Stimulated activated CD4-positive, alpha-beta T cell treated with anti-CD3 and anti-CD28 coated beads, Interleukin-15, amount 100 ng/mL, for 48 hours (primary cell): Measurements from ENCODE around the gene POU2F3.

Experiments
- DNase-seq, 2 donors: peaks; one replicate each; pipeline ENCODE4 v3.0.0-alpha.2; 2020; ENCODE audit warnings: low read depth in 2 of 2

Gene POU2F3

DNA sequence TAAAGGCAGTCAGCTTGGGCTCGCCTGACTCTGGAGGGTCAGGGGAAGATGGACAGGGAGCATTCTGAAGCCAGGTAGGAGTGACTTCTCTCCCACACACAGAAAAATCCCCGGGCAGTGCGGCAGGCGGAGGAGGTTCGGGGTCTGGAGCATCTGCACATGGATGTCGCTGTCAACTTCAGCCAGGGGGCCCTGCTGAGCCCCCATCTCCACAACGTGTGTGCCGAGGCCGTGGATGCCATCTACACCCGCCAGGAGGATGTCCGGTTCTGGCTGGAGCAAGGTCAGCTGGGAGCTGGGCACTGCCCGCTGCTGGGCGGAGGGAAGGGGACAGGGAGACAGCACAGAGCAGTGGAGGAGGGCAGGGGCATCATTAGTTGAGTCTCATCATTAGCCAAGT, 13.2 kb upstream of the POU2F3 start:
- DNase-seq = no peak

DNA sequence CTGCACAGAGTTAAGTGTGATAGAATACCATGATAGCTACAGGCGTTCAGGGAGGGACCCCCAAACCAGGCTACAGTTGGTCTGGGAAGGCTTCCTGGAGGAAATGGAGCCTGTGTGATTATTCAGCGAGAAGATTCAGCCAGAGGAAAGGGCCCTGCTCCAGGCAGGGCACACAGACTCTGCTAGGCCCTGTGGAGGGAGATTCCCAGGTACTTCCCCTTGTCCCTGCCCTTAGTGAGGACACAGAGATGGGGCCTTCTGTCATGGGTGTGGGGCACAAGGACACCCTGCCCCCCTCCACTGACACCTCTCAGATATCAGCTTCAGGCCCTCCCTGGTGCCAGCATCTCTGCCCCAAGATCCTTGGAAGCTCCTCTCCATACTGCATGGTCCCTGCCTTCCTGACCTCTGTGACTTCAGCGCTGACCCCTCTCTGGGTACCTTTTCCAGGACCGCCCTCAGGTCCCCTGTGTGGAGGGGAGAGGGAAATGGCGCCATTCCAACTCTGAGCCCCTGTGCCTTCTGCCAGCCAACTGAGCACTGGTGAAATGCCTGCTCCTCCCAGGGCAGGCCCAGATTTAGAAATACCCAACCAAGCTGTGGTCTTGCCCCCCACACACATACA, 12.6 kb upstream of the POU2F3 start:
- no peak for DNase-seq

DNA sequence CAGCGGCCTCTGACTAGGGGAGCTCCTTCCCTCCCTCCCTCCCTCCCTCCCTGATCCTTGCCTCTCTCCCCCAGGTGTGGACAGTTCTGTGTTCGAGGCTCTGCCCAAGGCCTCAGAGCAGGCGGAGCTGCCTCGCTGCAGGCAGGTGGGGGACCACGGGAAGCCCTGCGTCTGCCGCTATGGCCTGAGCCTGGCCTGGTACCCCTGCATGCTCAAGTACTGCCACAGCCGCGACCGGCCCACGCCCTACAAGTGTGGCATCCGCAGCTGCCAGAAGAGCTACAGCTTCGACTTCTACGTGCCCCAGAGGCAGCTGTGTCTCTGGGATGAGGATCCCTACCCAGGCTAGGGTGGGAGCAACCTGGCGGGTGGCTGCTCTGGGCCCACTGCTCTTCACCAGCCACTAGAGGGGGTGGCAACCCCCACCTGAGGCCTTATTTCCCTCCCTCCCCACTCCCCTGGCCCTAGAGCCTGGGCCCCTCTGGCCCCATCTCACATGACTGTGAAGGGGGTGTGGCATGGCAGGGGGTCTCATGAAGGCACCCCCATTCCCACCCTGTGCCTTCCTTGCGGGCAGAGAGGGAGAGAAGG, 11.1 kb upstream of the POU2F3 start:
- no peak for DNase-seq

DNA sequence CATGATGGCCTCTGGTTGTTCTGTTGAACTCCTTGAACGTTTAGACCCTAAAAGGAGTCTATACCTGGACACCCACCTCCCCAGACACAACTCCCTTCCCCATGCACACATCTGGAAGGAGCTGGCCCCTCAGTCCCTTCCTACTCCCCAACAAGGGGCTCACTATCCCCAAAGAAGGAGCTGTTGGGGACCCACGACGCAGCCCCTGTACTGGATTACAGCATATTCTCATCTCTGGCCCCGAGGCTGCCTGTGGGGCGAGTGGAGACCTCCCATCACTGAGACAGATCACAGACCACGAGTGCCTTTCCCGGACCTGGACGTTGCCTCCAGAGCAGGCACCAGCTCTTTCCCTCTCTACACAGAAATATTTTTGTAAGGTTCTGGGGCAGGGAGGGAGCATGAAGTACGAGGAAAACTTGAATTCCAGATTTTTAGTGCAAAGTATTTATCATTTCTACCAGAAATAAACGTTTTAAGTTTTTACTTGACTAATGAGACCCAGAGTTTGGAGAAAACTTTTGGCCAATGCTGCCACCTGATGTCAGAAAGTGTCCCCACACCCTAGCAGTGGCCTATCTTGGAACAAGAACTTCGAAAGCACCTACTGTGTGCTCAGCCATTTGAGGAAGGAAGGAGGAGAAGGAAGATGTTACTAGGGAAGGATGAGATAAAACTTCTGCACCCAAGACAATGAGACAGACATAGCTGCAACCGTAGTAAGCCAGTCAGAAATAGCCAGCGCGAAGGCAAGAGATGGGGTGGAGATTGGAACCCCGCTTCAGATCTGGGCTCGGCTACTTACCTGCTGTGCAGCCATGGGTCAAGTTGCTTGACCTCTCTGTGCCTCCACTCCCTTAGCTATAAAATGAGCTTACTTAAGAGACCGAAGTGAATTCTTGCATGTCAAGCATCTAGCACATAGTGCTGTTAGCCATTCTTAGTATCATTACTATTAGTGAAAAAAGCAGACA, 10.2 kb upstream of the POU2F3 start:
- DNase-seq = no peak

DNA sequence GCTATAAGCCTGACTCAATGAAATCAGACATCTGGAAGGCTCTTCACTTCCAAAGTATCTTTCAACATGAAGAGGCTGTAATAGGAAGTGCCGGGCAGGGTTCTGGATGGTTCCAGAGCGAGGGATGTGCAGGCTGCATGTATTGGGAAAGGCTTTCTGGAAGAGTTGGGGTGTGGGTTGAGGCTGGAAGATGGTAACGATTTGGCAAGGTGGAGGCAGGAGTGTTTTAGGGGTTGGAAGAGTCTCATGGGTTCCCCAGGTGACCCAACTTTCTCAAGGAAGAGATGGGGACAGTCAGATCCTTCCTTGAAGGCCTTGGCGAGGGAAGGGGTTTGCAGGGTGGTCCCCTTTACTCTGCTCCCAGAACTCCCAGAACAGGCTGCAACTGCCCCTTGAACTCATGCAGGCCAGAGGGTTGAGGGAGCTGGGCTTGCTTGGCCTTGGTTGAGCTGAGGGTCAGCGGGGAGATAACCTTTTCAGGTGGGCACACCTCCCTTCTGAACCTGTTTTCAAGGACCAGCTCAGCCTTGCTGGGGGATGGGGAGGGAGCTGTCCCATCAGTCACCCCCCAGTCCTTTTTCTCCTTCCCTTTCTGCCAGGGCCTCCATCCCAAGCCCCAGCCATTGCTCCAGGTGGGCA, 9.4 kb upstream of the POU2F3 start:
- DNase-seq = no peak

DNA sequence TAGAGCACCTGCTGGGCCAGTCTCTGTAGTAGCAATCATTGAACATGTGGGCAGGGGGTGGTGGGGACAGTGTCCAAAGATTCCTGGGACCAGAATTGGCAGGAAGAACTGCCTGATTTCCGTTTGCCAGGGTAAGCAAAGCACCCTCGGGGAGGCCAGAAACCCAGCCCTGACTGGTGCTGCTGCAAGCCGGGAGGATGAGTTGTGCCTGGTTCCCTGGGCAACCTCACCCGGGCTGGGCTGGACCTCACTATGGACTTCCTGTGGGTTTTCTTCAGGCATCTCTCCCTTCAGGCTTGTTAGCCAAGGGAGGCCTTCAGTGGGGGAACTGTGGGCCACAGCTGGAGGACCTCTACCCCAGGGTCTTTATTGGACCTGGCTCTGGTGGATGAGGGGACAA, 8.0 kb upstream of the POU2F3 start:
- DNase-seq = no peak

DNA sequence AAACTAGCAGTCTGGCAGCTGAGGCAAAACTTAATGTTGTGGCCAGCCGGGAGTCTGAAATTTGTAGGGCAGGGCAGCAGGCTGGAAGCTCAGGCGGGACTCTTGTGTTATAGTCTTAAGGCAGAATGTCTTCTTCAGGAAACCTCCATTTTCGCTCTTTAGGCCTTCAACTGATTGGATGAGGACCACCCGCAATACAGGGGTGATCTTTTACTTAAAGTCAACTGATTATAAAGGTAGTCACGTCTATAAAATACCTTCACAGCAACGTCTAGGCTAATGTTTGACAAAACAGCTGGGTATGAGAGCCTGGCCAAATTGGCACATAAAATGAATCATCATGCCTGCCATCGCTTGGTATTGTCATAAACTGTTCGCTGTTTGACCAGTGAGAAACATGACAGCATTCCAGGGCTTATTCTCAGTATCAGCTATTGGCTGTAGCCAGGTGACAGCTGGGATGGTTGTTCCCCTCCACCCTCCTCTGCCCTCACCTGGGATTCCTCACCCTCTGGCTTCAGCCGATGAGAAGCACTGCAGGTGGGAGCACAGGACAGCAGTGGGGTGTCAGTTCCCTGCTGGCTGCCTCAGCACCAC, 6.6 kb upstream of the POU2F3 start:
- DNase-seq = no peak

DNA sequence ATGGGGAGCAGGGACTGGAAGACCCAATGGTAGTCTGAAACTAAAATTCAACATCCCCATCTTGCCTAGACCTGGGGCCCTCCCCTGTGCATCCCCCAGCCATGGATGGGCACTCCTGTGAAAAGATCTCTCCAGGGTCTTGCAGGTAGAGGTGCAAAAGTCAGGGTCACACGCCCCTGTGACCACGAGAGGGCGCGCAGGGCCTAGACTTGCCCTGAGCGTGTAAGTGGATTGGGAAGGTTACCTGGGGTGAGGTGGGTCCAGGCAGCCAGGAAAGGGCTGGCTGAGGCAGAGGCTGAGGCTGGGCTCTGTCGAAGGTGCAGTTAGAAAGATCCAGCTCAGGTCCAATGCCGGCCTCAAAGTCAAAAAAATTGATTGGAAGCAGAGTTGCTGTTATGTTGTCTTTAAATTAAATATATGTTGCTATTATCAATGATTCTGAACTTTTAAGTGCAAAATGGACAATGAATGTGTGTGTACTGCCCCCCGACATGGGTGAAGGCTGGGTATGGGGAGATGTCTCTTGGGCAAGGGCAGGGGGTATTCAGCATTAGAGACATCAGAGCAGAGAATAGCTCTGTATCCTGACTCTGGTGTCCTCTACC, 4.8 kb upstream of the POU2F3 start:
- DNase-seq = peak; percentile 23 to 61

DNA sequence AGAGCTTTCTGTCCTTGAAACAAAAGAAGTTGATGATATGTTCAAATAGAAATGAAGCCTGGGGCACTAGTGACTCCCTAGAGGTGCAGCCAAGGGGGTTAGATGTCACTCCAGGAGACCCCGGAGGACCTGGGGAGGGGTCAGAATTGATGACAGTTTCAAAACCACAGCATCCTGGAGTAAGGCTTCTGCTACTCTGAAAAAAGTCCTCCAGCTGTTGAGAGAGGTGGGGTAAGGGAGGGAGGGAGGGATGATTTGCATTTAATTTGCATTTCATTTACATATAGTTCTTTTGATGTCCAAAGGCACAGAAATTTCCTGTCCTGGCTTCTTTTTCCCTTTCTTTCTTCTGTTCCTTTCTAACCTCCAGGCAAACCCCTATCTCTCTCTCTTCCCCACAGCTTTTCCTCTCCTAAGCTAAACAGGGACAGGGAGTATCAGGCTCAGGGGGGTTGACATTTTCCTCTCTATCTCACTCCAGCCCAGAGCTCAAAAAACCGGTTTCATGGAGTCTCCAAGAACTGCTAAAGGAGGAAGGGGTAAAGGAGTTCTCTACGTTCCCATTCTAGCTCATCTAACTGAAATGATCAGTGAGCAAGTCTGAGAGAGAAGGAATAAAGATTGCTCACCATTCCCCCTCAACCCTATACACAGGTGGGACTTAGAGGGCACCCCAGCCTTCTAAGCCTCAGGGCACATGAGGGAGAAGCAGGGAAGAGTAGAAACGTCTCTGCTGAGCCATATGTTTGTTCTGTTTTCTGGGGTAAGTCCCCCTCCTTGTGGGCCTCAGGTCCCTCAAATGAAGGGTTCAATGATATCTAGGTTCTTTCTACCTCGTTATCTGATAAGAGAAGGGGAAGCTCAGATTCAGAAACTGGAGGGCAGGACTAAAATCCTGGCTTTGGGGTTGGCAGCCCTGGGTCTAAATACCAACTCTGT, 3.5 kb upstream of the POU2F3 start:
- no peak for DNase-seq

DNA sequence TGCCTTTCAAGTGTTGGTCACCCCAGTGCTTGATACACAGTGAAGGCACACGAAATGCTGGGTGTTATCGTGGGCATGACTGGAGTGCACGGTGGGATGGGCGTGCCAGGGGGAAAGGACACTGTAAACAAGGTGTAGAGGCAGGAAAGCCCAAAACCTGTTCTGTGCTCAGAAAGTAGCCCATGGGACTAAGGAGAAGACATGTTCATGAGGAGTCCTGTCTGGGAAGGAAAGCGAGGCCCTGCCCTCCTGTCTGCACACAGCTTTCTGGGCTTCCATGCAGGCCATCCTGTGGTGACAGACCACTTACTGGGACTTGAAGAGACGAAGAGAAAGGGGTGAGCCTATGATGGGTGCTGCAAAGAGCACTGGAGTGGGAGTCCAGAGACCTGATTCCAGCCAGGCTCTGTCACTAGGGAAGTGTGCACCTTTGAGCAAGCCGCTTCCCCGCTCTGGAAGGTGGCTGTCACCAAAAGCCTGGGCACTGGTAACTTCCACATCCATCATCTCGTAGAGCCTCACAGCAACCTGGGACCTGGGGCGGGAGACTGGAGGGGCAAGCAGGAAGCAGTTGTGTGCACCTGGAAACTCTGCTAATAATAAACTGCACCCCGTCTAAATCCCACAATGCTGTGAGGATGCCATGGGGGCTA, 846 bp upstream of the POU2F3 start:
- no peak for DNase-seq

DNA sequence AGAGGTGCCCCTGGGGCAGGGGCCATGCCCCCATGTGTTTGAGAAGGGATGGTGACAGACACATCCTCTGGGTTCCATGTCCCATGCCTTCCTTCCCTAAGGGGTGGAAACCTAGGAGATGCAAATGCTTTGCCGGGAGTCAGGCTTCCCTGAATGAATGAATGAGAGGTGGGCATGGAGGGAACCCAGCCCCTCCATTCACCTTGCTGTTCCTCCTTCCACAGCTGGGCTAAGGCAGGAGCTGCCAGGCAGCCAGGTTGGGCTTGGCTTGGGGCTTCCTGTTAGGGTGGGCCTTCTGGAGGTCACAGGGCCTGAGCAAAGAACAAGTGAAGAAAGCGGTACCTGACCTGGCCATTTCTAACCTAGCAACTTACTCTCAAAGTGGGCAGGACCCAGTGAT, 926 bp downstream of the POU2F3 start:
- no peak for DNase-seq

DNA sequence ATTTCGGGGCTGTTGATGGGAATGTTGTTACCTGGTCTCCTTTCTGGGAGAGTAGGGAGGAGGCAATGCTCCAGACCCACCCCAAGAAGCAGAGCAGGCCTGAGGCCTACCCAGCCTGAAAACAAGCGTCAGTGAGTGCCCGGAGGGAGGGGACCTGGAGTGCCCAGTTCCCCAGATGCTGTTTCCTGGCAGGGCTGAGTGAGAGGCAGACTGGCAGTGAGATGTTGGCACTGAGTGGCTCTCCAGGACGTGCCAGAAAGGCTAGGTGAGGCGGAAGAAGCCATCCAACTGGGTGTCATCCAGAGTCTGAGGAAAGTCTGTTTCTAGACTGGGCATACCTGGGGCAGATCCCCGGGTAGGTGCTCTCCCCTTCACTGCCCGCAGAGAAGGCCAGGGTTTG, 1.3 kb downstream of the POU2F3 start:
- no peak for DNase-seq

DNA sequence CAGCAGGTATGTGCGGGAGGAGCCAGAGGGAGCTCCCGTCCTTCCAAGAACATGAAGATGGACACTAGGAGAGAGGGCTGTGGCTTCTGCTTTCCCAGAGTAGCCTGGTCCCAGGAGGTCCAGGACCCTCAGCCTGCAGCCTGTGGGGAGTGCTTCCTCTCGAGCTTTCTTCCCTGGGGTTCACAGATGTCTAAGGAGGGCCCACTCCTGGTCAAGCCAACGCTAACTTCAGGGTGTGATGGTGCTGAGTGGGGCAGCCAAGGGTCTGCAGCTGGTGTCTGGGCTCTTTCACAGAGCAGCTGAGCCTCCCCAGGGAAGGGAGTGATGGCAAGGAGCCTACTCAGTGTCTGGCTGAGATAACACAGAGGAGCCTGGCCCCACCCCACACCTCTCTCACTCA, 3.3 kb downstream of the POU2F3 start:
- DNase-seq = no peak

DNA sequence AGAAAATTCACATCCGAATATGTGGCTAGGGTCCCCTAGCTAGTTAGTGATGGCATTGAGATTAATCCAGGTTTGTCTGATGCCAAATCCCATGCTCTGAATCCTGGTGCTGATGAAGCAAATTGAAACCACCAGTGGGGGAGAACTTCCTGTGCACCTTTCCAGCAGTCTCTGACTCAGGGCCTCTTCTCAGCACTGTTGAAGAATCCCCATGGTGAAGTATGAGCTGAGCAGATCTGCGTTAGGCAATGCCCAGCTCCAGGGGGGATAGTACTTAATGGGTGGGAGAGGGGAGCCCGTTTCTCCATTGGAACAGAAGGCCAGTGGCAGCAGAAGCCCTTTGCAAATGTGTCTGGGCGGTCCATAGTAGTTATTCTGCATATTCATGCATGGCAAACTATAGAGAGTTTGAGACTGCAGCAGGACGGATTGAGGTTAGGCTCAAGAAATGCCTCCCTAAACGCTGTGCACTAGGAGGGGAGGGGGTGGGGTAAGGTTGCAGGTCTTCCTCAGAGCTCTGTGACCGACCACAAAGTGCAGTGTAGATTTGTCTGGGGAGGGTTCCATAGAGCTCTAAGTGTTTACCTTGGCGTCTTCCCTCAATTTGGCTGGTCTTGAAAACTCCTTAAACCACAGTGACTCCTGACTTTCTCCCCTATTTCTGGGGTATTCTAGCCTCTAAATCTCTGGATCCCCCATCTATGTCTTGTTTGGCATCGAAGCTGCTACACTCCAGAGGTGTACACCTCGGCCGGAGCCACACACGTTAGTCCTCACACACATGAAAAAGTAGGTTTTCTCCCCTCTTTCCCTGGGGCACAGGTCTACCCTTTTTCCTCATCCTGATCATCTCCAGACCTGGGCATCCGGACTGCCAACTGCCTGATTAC, 4.8 kb downstream of the POU2F3 start:
- no peak for DNase-seq

DNA sequence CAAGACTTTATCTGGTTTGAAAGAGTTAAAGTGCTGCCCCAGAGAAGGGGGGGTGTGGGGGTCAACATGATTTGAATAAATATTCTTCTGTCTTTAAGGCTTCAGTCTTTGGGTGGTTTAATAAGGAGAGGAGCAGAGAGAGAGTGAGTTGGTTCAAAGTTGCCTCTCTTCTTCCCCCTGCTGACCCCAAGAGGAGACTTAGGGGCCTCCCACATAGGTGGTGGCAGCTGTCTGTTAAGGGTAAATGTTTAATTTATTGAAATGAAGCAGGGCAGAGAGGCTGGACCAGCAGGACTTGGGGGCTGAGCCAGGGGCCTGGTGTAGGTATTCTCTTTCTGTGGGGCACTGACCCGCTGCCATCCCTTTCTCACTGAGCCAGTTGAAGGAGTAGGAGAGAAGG, 5.5 kb downstream of the POU2F3 start:
- DNase-seq = no peak

DNA sequence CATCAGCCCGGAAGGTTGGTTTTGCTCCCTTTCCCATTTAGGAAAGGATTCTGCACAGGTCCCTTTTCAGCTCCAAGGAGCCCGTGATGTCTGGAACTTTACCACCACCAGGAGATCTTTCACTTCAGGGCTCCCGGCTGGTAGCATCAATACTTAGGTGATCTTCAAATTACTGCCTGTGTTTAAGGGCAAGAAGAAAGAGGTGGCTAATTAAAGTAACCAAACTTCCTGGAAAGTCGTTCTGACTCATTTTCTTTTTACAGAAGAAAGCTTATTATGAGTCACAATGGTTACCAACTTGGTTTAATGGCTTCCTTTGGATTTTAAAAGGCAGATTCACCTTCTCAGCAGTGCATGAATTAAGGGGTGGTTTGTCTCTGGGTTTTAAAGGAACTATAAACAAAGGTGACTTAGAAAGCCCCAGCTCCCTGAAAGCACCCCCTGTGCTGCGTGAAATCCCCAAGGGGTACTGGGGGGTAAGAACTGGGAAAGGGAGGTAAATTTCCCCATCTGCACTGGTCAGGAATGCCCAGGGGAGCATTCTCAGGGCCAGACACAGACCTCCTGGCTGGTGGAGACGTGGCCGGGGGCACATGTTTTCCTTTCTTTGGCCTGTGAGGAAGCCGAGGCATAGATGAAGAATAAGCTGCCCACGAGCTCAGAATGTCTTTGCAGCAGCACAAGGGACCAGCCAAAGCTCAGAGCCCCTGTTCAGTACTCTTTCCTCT, 8.8 kb downstream of the POU2F3 start:
- no peak for DNase-seq

DNA sequence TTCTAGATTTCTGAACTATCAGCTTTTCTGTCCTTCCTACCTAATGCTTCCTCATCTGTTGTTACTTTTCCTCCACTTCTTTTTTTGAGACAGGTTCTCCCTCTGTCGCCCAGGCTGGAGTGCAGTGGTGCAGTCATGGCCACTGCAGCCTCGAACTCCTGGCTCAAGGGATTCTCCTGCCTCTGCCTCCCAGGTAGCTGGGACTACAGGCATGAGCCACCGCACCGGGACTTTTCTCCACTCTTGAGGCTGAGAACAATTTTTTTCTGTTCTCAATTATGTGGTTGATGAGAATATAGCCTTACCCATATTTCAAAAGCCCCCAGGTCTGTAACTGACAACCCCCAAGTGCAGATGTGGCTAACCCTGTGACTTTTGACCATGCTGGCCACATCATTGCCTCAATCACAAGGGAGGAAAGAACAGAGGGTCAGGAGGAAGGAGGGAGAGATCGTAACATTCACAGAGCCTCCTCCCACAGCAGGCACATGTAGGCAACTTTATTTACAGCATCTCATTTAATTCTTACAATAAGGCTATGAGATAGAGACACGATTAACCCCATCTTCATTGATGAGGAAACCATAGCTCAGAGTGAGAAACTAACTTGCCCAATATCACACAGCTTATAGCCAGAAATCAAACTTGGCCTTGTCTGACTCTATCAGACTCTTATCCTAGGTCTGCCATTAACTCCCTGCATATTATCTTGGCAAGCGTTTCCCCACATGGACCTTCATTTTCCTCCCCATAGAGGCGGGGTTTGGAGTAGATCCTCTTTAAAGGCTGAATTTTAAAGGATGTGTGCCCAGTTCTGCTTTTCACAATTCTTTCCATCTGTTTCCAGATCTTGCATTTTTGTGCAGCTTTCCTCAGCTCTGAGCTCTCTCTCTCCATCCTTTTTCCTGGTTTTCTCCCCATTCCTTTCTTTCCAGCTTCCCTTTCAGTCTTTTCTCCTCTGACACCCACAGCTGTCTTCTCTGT, 9.6 kb downstream of the POU2F3 start:
- no peak for DNase-seq
